Esophagus squamous epithelium (tissue), 4 donors: ENCODE results near the gene PHACTR4.

Experiments
- POLR2A ChIP-seq, 4 donors: fragments of 450-650 bp; IDR thresholded peaks; one replicate each; pipeline ENCODE4 v1.6.1; 2017; ENCODE audit warnings: antibody characterized with exemption in 4 of 4, mild to moderate bottlenecking in 4 of 4, moderate library complexity in 3 of 4
- TF ChIP-seq, protein P1 (sequence below), 6 experiments: fragments of 450-650 bp in 4 of 6; fragments of 200-600 bp in 2 of 6; sonication (generic) in 2 of 6; IDR thresholded peaks; one replicate each; pipeline ENCODE4 v1.5.1; 2016 to 2019; ENCODE audit warnings: antibody characterized with exemption in 6 of 6, mild to moderate bottlenecking in 4 of 6, moderate library complexity in 4 of 6

DNA sequence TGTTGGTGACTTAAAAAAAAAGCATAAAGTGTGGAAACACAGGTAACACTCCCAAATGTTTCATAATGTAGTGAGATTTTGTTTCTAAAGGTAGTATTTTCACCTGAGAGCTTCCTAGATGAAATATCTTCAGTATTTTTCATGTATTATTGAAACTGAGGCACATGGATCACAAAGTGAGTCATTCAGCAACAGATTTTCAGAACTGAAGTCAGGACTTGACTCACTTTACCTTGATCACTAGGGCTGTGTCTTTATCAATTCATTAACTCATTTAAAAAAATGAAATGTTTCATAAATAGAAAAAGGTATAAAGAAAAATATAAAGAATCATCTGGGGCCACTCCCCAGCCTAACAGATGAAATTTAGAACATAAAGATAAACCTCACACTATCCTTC lies 69.8 kb downstream of the PHACTR4 start:
- TF ChIP-seq, protein P1, sequence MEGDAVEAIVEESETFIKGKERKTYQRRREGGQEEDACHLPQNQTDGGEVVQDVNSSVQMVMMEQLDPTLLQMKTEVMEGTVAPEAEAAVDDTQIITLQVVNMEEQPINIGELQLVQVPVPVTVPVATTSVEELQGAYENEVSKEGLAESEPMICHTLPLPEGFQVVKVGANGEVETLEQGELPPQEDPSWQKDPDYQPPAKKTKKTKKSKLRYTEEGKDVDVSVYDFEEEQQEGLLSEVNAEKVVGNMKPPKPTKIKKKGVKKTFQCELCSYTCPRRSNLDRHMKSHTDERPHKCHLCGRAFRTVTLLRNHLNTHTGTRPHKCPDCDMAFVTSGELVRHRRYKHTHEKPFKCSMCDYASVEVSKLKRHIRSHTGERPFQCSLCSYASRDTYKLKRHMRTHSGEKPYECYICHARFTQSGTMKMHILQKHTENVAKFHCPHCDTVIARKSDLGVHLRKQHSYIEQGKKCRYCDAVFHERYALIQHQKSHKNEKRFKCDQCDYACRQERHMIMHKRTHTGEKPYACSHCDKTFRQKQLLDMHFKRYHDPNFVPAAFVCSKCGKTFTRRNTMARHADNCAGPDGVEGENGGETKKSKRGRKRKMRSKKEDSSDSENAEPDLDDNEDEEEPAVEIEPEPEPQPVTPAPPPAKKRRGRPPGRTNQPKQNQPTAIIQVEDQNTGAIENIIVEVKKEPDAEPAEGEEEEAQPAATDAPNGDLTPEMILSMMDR (IDR thresholded peaks at IDR 0.05): no peak
- TF ChIP-seq POLR2A (IDR thresholded peaks at IDR 0.05): no peak
